Retina (tissue), 1 donor: Measurements from ENCODE around the gene PCBP4.
A peak's percentile ranks its signal among the peaks of the same experiment; 100 is the strongest.
"Not testable (repeated sequence)": the region's sequence is repeated elsewhere in the genome, so short reads cannot be mapped to it uniquely, and the experiment has no call there.

ENCODE experiments used
- DNase-seq: peaks from one replicate; pipeline ENCODE4 v3.0.0-alpha.2; 2016

Gene PCBP4

DNA sequence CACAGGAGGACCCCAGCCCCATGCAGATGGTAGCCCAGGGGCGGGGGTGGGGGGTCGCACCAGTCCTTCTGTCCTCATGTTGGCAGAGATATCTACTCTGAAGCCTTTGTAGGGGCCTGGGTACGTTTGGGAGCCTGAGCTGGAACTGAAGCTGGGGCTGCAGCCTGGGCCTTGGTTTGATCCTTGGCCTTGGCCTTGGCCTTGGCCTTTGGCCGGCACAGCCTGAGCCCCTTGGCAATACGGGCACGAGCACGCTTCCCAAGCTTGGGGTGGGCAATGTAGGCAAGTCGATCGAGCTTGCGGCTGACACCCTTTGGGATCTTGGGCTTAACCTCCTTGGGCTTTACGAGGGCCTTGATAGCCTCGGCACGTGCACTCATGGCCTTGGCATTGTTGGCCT lies 26.4 kb upstream of the PCBP4 start:
- not testable (repeated sequence) for DNase-seq

DNA sequence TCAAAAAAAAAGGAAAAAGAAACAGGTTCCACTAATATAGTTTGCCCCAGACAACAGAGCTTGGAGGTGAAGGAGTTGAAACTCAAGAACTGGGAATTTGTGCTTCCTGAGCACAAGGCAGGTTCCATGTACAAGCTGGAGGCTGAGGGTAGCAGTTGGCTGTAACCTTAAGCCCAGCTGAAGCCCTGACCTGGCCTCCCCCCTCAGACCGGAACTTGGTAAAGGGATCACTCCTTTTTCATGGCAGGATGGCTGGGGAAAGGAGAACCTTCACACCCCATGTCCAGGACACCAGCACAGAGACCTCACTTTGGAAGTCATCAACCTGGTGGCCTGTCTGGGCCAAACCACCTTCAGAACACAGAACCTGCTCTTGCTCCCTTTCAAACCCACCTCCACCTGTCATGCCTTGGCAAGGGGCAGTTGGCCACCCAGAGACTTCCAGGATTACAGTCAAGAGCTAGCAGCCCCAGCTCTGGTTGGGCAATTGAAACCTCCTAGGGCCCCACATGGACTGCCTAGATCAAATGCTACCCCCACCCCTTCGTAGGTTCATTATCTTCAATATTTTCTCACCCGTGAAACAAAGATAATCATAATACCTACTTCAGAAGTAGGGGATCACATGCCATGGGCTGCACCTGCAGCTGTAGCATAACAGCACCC lies 24.9 kb upstream of the PCBP4 start:
- no peak for DNase-seq

DNA sequence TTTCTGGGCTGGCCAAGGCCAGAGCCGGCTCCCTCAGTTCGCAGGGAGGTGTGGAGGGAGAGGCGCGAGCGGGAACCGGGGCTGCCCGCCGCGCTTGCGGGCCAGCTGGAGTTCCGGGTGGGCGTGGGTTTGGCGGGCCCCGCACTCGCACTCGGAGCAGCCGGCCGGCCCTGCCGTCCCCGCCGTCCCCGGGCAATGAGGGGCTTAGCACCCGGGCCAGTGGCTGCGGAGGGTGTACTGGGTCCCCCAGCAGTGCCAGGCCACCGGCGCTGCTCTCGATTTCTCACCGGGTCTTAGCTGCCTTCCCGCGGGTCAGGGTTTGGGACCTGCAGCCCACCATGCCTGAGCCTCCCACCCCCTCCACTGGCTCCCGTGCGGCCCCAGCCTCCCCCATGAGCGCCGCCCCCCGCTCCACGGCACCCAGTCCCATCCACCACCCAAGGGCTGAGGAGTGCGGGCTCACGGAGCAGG lies 23.3 kb upstream of the PCBP4 start:
- DNase-seq, result not testable (repeated sequence)

DNA sequence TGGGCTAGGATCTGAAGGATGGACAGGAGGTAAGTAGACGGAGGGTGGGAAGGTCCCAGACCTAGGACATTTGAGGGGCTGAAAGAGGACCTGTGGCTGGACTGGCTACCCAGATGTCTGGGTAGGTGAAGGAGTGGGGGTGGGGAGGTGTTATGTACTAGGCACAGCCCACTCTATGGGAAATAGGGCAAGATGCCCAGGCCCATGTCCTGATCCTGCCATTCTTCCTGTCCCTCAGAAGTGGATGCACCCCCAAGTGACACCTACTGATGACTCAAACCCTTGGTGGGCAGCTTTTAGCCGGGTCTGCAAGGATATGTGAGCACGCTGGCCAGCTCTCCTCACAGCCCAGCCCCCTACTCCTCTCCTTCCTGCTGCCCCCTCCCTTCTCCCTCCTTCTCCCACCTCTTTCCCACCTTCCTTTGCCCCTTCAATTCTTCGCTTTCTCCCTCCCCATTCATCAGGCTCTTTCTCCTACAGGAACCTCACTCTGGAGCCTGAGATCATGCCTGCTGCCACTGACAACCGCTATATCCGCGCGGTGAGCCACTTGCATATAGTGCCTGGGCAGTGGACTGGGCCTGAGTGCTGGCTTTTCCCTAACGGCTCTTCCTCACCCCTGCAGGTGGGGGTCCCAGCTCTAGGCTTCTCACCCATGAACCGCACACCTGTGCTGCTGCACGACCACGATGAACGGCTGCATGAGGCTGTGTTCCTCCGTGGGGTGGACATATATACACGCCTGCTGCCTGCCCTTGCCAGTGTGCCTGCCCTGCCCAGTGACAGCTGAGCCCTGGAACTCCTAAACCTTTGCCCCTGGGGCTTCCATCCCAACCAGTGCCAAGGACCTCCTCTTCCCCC lies 21.3 kb upstream of the PCBP4 start:
- no peak for DNase-seq

DNA sequence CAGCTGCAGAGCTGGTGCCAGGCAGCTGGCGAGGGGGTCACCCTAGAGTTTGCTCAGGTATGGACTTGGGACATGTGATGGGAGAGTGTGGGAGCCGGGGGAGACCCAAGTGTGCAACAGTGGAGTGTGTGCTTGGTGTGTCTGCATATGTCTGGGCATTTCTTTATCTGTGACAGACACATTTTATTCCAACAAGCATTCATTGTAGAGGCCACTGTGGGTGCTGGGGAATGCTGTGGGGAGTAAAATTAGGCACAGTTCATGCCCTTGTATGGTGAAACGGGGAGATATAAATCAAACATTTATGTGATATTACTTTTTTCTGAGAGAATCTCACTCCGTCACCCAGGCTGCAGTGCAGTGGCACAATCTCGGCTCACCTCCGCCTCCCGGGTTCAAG lies 20.3 kb upstream of the PCBP4 start:
- DNase-seq, result no peak

DNA sequence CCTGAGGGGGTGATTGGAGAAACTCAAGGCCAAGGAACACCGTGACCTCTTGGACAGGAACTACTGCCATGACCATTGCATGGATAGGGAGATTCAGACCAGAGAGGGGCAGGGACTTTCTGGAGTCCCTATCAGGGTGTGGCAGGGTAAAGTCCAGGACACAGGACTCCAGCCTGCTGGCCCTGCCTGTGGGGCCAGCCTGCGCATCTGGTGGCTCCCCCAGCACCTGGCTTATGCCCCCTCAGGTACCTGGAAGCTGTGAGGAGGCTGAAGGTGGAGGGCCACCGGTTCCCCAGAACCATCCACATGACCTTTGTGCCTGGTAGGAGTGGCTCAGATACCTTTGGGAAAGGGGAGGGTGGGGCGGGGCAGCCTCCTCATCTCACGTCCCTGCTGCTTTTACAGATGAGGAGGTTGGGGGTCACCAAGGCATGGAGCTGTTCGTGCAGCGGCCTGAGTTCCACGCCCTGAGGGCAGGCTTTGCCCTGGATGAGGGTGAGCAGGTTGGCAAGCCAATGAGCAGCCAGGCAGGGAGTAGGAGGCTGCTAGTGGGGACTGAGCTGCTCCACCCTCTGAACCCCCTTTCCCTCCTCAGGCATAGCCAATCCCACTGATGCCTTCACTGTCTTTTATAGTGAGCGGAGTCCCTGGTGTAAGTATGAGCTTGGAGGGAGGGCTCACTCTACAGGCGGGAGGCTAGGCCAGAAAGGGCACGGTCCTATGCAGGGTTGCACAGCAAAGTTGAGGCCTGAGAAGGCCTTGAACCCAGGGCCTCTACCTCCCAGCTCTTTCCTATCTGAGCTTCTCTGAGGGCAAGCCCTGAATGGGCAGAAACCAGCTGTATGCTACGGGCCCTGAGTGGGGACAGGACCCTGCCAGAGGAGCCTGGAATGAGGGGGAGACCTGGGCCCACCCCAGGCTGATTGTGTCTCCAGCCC lies 19.0 kb upstream of the PCBP4 start:
- DNase-seq, result no peak

DNA sequence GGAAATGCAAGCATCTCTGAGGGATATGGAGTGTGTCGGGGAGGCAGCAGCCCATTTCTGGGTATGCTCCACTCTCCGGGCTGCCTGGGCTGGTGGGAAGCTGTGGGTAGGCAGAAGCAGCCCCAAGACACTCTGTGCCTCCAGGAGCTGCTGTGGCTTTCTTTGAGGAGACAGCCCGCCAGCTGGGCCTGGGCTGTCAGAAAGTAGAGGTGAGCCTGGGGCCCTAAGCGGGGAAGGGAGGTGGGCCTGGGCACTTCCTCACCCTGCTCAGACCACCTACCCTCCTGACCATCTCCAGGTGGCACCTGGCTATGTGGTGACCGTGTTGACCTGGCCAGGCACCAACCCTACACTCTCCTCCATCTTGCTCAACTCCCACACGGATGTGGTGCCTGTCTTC lies 17.8 kb upstream of the PCBP4 start:
- DNase-seq, result no peak

DNA sequence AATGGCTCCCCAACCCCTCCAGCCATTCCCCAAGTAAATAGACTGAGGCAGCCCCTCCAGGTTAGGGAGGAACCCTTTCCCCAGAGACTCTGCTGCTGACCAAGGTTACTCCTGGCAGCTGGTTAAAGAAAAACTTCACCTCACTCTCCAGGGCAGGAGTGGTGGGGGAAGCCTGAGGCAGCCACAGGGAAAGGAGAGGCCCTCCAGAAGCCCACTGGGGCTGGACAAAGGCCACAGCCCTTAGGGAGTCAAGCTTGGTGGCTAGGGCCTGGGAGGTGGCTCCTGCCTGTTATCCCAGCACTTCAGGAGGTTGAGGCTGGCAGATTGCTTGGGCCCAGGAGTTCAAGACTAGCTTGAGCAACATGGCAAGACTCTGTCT lies 17.0 kb upstream of the PCBP4 start:
- DNase-seq, result no peak

DNA sequence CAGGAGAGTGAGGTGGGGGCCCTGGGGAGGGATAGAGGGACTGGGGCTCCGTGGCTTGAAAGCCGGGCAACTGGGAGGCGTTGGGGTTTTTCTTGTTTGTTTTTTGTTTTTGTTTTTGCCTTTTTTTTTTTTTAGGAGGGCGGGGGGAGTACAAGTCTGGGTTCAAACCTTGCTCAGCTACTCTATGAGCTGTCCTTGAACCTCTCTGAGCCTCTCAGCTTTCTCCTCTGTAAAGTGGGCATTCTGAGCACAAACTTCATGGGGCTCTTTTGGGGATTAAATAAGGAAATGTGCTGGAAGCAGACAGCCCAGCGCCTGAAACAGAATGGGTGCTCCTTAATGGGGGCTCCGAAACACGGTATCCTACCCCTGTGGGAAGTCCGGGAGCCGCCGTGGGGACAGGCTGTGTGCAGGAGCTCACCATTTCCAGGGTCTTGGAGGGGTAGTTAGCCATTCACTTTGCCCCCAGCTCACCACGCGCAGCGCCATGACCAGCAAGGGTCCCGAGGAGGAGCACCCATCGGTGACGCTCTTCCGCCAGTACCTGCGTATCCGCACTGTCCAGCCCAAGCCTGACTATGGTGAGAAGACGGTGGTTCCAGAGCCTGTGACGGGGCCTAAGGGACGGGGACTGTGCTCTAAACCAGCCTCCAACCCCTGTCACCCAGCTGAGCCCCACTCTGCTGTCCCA lies 16.5 kb upstream of the PCBP4 start:
- no peak for DNase-seq

DNA sequence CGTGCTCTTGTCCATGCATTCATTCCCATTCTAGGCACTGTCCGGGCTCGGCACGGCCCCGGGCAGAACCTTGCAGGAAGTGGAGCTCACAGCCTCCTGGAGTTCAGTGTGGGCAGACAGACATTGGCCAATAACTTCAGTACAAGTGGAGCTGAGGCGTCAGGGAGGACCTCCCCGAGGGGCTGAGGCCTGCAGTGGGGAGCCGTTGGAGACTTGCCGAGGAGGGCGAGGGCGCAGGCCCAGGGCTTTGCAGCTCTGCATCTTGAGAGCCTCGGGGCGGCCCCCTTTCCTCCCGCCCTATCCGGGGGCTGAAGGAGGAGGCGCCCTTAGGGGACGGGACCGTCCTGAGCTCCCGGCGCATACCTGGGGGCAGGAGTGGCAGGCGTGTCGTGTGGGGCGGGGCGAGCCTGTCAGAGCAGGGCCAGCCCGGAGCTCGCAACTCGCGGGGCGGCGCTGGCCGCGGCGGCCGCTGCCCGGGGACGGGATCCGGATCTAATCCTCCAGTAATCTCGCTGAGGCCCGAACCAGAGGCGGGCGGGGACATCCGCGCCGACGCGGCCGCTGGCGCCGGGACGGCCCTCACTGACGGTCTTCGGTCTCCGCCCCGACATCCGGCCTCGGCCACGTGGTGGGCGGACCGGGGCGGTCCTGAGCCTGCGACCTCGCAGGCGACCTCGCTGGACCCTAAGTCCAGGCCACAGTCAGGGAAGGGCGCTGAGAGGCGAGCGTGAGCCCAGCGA lies 15.8 kb upstream of the PCBP4 start, which contains the start of gene ACY1:
Gene ACY1 (plus strand): TSS at position 698 of the 740 bp plus-strand sequence. CDS start 530 bp downstream, outside the sequence.
- DNase-seq, result peak; percentile 88

DNA sequence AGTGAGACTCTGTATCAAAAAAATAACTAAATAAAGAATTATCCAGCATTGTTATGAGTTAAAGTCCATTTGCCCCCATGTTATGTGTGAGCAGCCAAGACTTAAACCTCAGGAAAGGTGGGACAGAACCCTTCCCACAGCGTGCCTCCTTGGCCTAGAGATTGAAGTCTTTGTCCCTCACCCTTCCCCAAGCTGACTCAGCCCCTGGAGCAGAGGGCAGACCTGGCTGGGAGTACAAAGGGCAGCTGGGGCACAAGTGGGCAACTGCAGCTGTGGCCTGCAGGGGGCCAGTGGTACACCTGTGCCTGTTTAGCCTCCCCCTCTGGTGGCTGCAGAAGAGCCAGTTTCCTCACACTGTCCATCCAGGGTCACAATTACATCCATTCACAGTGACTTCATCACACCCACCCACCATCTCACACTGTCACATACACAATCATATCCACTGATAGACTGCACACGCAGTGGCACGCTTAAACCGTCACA lies 15.1 kb upstream of the PCBP4 start:
- no peak for DNase-seq

DNA sequence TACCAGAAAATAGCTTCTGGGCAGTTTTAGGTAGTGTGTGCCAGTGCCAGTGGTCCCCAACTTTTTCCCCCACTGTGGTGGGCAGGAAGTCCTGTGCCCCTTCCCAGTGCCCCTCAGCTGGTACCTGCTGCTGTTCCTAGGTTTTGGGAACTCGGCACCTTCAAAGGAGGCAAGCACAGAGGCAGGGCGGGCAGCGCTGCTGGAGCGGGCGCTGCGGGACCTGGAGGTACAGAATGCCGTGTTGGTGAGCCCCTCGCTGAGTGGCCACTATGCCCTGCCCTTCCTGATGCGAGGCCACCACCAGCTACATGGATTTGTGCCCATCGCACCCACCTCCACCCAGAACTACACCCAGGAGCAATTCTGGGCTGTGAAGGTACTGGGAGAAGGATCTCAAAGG lies 13.0 kb upstream of the PCBP4 start:
- DNase-seq, result no peak

DNA sequence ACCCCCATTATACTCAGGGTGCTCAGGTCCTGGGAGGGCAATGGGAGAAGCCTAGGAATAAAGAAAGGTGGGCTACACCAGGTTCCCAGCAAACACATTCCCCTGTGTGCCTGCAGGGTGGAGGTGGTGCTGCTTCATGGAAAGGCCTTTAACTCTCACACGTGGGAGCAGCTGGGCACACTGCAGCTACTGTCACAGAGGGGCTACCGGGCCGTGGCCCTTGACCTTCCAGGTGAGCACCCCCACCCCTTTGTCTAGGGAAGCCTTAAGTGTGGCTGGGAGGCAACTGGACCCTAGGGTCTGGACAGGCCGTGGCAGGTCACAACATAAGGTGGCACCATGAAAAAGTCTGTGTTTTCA lies 10.9 kb upstream of the PCBP4 start:
- no peak for DNase-seq

DNA sequence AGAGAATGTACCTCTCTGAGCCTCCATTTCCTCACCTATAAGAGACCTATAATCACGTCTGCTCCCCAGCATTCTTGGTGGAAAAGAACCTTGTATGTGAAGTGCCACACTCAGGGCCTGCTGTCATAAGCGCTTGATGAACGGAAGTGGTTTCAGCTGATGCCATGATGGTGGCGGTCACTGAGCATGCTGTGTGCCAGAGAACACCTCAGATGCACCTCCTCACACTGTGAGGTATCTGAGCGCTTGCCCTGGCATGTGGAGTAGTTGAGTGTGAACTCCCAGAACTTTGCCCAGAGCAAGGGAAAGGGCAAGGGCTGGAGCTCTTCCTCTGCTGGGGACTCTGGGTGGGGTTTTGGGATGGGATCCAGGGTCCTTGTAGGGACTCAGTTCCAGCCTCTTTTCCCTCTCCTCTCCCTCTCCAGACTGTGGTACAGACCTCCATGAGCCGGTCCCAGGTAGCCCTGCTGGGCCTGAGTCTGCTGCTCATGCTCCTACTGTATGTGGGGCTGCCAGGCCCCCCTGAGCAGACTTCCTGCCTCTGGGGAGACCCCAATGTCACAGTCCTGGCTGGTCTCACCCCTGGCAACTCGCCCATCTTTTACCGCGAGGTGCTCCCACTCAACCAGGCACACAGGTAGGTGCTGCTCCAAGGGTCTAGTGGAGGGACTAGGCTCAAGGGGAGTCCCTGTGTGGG lies 10.3 kb upstream of the PCBP4 start:
- DNase-seq, result no peak

DNA sequence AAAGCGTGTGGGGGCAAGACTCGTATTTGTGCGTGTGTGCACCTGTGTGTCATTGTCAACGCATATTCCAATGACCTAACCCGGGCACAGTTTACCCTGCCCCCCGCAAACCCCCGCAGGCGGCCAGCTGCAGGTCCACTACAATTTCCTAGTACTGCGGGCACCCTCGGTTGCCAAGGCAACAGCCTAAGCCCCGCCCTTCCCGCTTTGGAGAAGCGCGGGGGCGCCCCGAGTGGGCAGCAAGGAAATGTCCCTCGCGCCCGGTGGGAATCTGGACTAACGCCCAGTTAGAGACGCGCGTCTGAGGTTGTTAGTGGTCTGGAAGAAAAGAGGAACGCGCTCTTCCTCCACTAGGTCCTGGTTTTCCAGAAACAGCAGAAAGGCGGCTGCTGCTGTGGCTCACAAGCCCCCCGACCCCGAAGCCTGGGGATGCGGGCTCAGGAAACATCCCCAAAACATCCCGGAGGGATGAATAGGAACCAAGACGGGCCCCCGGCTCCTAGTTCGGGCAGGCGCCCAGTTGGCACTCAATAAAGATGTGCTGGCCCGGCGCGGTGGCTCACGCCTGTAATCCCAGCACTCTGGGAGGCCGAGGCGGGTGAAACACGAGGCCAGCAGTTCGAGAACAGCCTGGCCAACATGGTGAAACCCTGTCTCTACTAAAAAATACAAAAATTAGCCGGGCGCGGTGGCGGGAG lies 8.7 kb upstream of the PCBP4 start:
- DNase-seq, result peak; percentile 90

DNA sequence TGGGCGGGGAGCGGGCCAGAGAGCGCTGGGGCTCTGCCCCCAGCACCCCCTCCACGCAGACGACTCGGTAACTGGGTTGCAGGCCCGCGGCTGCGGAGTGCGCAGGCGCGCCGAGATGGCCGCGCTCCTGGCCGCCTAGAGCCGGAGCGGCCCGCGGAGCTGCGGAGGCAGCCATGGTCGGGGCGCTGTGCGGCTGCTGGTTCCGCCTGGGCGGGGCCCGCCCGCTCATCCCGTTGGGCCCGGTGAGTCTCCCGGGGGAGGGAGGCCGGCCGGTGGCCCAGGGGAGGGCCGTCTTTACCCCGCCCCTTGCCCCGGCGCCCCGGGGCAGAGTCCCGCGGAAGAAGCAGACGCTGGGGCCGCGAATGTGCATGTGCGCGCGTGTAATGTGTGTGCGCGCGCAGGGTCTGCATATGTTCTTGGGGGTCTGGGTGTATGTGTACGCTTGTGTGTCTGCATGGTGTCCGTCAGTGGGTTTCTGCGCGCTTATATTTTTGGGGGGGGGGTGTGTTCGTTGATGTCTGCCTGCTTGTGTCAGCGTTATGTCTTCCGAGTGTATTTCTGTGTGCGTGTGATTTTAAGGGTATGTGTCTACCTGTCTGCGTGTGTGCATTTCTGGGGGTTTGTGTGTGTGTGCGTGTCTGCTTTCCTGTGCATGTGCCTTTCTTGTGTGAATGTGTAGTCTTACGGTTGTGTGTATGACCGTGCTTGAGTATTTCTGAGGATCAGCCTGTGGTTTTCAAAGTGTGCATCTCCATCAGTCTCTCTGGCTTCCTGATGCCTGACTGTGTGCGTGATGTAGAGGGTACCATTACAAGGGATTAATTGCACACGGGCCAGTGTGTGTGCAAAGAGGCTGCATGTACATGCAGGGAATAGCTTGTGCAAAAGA lies 8.0 kb upstream of the PCBP4 start, which contains the start of gene ABHD14A:
Gene ABHD14A (plus strand): TSS at position 102 of the 889 bp plus-strand sequence. CDS start 72 bp downstream, at position 174.
- DNase-seq, result peak; percentile 90

DNA sequence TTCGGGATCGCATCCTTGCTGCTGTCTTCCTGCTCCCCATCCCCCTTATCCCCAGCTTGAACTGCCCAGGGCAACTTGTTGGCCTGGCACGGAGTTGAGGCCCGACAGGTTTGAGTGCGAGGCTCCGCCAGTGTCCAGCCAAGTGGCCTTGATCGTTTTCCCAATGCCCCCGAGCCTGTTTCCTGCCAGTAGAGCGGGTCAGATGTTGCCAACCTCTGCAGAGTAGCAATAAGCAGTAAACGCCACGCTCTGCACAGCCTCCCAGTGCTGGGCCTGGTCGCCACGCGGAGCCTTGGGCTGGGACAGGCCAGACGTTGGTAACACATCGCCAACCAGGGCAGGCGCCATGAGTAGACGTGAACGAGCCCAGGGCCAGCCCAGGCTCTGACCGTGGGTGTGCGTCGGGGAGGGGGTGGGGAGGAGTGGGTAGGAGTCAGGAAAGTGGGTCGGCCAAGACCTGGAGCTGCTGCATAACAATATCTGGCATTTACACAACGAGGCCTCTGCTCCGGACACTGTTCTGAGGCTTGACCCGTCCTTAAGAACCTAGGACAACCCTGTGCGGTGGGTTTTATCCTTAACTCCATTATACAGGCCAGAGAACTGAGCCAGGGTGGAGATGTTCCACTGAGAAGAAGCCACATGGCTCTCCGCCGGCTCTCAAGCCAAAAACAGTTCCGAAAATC lies 7.2 kb upstream of the PCBP4 start:
- no peak for DNase-seq

DNA sequence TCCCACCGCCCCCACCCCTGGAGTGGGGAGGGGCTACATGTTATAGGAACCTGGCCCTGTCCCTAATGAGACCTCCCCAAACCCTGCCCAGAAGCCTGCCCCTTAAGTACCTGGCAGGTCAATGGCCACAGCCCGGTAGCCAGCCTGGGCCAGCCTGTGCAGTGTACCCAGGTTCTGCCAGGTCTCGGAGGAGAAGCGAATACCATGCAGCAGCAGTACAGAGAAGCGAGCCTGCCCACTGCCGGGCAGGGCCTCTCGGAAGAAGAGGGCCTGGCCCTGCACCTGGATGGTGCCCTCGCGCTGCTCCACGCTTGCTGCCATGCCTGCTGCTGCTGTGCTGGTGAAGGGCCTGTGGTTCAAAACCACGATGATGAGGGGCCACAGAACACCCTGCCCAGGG lies 4.1 kb upstream of the PCBP4 start:
- no peak for DNase-seq
